Mononuclear cell (primary cell): ENCODE measurements around the gene TAF11L11. TPM values are rescaled to one million over a fixed set of nuclear protein-coding genes. Genes with fewer than 3 reads are reported as not detected.
"Not testable (repeated sequence)": the region's sequence is repeated elsewhere in the genome, so short reads cannot be mapped to it uniquely, and the experiment has no call there.

Experiments
- H3K27me3 ChIP-seq: 2 replicates; pipeline ENCODE4 v1.6.0; 2011; ENCODE audit warnings: low read length, control low read depth; ENCODE audit not compliant: insufficient read depth
- H3K4me1 ChIP-seq: 2 replicates; pipeline ENCODE4 v1.5.1; 2011; ENCODE audit warnings: mild to moderate bottlenecking, low read length, control low read depth; ENCODE audit not compliant: insufficient read depth
- H3K4me3 ChIP-seq: 2 replicates; pipeline ENCODE4 v1.5.1; 2011; ENCODE audit warnings: mild to moderate bottlenecking, low read length, moderate library complexity
- H3K9me3 ChIP-seq: 2 replicates; pipeline ENCODE4 v1.5.1; 2011; ENCODE audit warnings: low read depth, mild to moderate bottlenecking, control low read depth, low read length
- total RNA-seq: library from RNA; depleted of rRNA; stranded (reverse); fragments of >200 nt; gene quantifications from one replicate; pipeline ENCODE4 v1.2.3, GENCODE V29; 2012

Gene TAF11L11
- total RNA-seq, result not detected

GRCh38 chr5:17603880-17604279, at the start of gene TAF11L11:
Gene TAF11L11, plus strand, starts transcription at chr5:17604183.
- not testable (repeated sequence) for H3K4me1 ChIP-seq, H3K27me3 ChIP-seq, H3K9me3 ChIP-seq, H3K4me3 ChIP-seq

GRCh38 chr5:17585658-17586057, 18.3 kb upstream of the TAF11L11 start, which contains the start of gene TAF11L7:
Gene TAF11L7, minus strand, starts transcription at chr5:17585758.
- not testable (repeated sequence) for H3K27me3 ChIP-seq, H3K9me3 ChIP-seq, H3K4me3 ChIP-seq, H3K4me1 ChIP-seq

DNA sequence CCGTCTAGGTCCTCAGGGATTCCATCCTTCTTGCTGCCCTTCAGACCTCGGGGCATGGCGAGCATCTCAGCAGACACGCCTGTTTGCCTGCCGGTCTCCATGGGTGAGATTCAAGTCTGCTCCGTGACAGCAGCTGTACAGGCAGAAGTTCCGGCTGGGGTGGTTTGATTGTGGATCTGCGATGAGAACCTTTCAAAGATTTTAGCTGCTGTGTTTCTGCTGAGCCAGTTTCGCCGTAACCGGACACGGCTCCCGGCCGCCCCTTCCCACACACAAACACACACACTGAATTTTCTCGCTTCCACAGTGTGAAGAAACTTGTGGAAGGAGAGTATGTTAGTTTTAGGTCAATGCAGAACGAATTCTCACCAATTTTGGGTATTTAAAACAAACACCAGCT, 13.1 kb upstream of the TAF11L11 start, which contains the start of gene TAF11L8:
TAF11L8 (minus strand) TSS at position 101 of the 400 bp plus-strand sequence.
- not testable (repeated sequence) for H3K27me3 ChIP-seq, H3K9me3 ChIP-seq, H3K4me3 ChIP-seq, H3K4me1 ChIP-seq

GRCh38 chr5:17594255-17594654, 9.7 kb upstream of the TAF11L11 start, which contains the start of gene TAF11L9:
Gene TAF11L9, minus strand, starts transcription at chr5:17594394.
- H3K9me3 ChIP-seq, H3K27me3 ChIP-seq, H3K4me1 ChIP-seq, H3K4me3 ChIP-seq: not testable (repeated sequence)

- not testable (repeated sequence) for H3K4me1 ChIP-seq, H3K9me3 ChIP-seq, H3K4me3 ChIP-seq, H3K27me3 ChIP-seq
Observed at GRCh38 chr5:17597728-17598127, 6.3 kb upstream of the TAF11L11 start, which contains the start of gene TAF11L10. Gene TAF11L10, minus strand, starts transcription at chr5:17597828.

DNA sequence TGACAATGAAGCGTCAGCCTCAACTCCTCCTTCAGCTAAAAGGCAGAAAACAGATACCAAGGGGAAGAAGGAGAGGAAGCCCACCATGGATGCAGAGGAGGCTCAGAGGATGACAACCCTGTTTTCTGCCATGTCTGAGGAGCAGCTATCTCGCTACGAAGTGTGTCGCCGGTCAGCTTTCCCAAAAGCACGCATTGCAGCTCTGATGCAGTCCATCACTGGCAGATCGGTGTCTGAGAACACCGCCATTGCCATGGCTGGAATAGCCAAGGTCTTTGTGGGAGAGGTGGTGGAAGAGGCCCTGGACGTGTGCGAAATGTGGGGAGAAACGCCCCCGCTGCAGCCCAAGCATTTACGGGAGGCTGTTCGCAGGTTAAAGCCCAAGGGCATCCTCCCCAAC, 968 bp downstream of the TAF11L11 start:
- Histone ChIP-seq H3K27me3 (no peaks in the 10 kb centered on the region), H3K9me3 (no peaks in the 10 kb centered on the region), H3K4me3 (no peak overlapping the region), H3K4me1 (no peaks in the 10 kb centered on the region)

GRCh38 chr5:17607461-17607860, 3.5 kb downstream of the TAF11L11 start:
- not testable (repeated sequence) for H3K4me3 ChIP-seq, H3K4me1 ChIP-seq, H3K9me3 ChIP-seq, H3K27me3 ChIP-seq

- H3K27me3 ChIP-seq, H3K4me3 ChIP-seq, H3K9me3 ChIP-seq, H3K4me1 ChIP-seq: not testable (repeated sequence)
Observed at GRCh38 chr5:17610092-17610491, 6.1 kb downstream of the TAF11L11 start, which contains the start of gene TAF11L12. Gene TAF11L12, plus strand, starts transcription at chr5:17610392.

DNA sequence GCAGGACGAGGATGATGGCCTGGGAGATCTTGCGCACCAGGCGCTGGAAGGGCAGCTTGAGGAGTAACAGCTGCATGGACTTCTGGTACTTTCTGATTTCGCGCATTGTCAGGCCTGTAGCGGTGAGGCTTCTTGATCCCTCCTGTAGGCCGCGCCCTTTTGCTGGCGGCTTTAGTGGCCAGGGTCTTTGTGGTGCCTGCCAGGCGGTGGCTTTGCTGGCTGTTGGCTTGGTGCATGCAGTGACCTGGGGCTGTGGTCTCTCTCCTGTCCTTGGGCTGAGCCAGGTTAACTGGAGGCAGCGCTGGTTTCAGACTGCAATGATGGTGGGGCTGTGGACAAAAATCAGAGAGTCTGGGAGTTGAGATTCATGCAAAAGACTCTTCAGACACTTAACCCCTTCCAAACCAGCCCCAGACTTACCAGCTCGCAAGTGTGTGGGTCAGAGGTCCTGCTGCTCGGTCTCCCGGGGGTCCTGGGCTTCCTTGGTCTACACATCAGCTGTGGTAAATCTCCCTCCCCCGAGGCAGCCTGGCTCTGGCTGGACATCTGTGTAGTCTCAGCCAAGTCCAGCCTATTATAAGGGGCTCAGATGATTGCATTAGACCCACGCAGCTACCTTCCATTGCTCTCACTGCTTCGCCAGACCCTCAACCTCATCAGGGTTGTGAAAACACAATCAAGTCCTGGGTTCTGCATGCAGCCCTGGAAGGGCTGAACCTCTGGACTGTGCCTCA, 11.1 kb downstream of the TAF11L11 start:
- no peaks in the 10 kb centered on the region for H3K9me3 ChIP-seq
- no peaks in the 10 kb centered on the region for H3K27me3 ChIP-seq
- no peaks in the 10 kb centered on the region for H3K4me1 ChIP-seq
- no peak overlapping the region for H3K4me3 ChIP-seq

DNA sequence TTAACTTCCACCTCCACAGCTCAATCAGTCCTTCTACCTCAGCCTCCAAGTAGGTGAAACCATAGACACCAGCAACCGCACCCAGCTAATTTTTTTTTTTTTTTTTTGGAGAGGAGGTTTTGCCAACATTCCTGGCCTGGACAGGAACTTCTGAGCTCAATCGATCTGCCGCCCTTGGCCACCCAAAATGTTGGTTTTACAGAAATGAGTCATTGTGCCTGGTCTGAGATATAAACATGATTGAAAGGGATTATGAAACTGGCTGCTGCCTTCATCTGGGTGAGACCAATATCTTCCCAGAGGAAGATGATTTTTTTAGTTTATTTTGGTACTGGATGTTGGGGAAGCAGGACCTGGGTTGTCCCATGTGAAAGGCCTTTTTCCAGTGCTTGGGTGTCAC, 15.4 kb downstream of the TAF11L11 start:
- H3K4me3 ChIP-seq, result no peak overlapping the region
- no peaks in the 10 kb centered on the region for H3K4me1 ChIP-seq
- H3K27me3 ChIP-seq, result no peaks in the 10 kb centered on the region
- H3K9me3 ChIP-seq, result no peaks in the 10 kb centered on the region

- Histone ChIP-seq H3K9me3 (no peaks in the 10 kb centered on the region), H3K4me1 (no peaks in the 10 kb centered on the region), H3K27me3 (no peaks in the 10 kb centered on the region), H3K4me3 (no peak overlapping the region)
Observed at GRCh38 chr5:17620627-17621026, 16.6 kb downstream of the TAF11L11 start.

- no peaks in the 10 kb centered on the region for H3K4me1 ChIP-seq
- H3K27me3 ChIP-seq, result no peaks in the 10 kb centered on the region
- H3K4me3 ChIP-seq, result no peak overlapping the region
- no peaks in the 10 kb centered on the region for H3K9me3 ChIP-seq
Observed at GRCh38 chr5:17625686-17626085, 21.7 kb downstream of the TAF11L11 start.

- H3K27me3 ChIP-seq, H3K4me1 ChIP-seq, H3K9me3 ChIP-seq, H3K4me3 ChIP-seq: not testable (repeated sequence)
Observed at GRCh38 chr5:17631788-17632187, 27.8 kb downstream of the TAF11L11 start, which contains the start of gene TAF11L13. Gene TAF11L13, plus strand, starts transcription at chr5:17632088.

DNA sequence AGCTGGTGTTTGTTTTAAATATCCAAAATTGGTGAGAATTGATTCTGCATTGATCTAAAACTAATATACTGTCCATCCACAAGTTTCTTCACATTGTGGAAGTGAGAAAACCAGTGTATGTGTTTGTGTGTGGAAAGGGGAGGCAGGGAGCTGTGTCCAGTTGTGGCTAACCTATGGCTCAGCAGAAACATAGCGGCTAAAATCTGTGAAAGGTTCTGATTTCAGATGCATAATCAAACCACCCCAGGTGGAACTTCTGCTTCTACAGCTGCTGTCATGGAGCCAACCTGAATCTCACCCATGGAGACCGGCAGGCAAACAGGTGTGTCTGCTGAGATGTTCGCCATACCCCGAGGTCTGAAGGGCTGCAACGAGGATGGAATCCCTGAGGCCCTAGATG, 30.2 kb downstream of the TAF11L11 start, which contains the start of gene TAF11L14:
TAF11L14 (plus strand) TSS at position 301 of the 400 bp plus-strand sequence.
- Histone ChIP-seq H3K27me3 (no peaks in the 10 kb centered on the region), H3K4me3 (no peak within 1 kb of the TSS), H3K9me3 (no peaks in the 10 kb centered on the region), H3K4me1 (no peaks in the 10 kb centered on the region)

GRCh38 chr5:17649232-17649631, 45.2 kb downstream of the TAF11L11 start:
- H3K4me3 ChIP-seq, H3K9me3 ChIP-seq, H3K4me1 ChIP-seq, H3K27me3 ChIP-seq: not testable (repeated sequence)

DNA sequence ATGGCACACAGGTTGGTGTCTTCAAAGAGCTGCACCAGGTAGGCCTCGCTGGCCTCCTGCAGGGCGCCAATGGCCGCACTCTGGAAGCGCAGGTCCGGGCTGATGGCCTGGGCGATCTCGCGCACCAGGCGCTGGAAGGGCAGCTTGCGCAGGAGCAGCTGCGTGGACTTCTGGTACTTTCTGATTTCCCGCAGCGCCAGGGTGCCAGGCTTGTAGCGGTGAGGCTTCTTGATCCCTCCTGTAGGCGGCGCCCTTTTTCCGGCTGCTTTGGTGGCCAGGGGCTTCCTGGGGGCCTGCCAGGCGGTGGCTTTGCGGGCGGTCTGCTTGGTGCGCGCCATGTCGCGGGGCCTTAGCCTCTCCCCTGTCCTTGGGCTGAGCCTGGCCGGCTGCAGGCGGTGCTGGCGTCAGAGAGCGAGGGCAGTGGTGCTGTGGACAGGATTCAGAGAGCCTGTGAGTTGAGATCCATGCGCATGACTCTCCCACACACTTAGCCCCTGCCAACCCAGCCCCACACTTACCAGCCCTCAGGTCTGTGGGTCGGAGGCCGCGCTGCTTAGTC, 51.3 kb downstream of the TAF11L11 start:
- H3K4me1 ChIP-seq, H3K27me3 ChIP-seq, H3K4me3 ChIP-seq: not testable (repeated sequence)

More for the DNA sequence above, 51.3 kb downstream of the TAF11L11 start:
- not testable (repeated sequence) for H3K9me3 ChIP-seq
